Measurements from ENCODE around the gene PMEL.
"Not testable (repeated sequence)": the region's sequence is repeated elsewhere in the genome, so short reads cannot be mapped to it uniquely, and the experiment has no call there.

Gene PMEL

DNA sequence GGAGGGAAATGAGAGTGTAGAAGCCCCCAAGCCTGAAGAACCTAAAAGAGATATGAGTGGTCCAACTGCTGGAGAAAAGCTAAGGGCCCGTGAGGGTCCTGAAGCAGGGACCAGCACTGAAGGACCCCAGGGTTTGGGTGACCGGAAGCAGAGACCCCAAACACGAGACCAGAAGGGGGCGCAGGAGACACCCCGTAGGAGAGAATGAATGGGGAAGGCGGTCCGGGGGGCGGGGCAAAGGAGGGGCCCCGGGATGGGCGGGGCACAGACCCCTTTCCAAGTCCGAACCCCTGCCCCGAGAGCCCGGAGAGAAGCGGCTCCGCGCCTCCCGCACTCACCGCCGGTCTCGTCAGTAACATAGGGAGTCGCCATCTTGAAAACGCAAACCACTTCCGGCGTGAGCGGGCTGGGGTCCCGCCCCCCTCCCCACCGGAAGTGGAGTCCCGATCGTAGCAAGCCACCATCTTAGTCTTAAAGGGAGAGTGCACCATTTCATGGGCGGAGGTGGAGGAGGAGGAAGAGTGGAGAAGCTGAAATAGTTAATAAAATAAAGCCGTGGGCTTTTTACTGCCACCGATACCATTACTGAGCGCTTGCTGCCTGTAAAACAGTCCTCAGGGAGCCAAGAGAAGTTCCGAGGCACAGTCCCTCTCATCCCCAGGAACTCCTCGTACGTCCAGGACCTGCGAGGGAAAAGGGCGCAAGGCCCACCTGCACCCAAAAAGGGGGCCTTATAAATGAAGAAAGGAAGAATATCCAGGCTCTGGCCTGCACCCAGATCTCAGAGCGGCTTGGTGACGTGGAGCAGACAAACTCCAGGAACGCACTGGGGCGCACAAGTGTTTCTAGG is 38.9 kb downstream of the PMEL start:
- H3K27ac Mint-ChIP-seq = peak overlapping the region; percentile 100
- H3K27me3 Mint-ChIP-seq (ENCODE audit: low read depth) = no peaks in the 10 kb centered on the region
- no peaks in the 10 kb centered on the region for H3K9me3 Mint-ChIP-seq
- H3K4me1 Mint-ChIP-seq = peaks cover 48% of the 10 kb centered on the region
- H3K4me3 Mint-ChIP-seq = peak overlapping the region; percentile 98 to 100 (median 100)
- H3K36me3 Mint-ChIP-seq (ENCODE audit: low read depth) = peaks cover 18% of the 10 kb centered on the region
- peak; percentile 73 to 91 (median 76) for TF ChIP-seq CTCF (IDR thresholded peaks at IDR 0.05; ENCODE audit: unreplicated experiment in 3 of 3)

- H3K4me1 Mint-ChIP-seq = peaks cover 41% of the 10 kb centered on the region
- H3K4me3 Mint-ChIP-seq = peak overlapping the region; percentile 98 to 100 (median 100)
- H3K36me3 Mint-ChIP-seq (ENCODE audit: low read depth) = peaks cover 22% of the 10 kb centered on the region
- H3K27ac Mint-ChIP-seq = peak overlapping the region; percentile 100
- no peaks in the 10 kb centered on the region for H3K9me3 Mint-ChIP-seq
- TF ChIP-seq CTCF (IDR thresholded peaks at IDR 0.05; ENCODE audit: unreplicated experiment in 3 of 3) = no peak
- no peaks in the 10 kb centered on the region for H3K27me3 Mint-ChIP-seq (ENCODE audit: low read depth)
Measured at GRCh38 chr12:55925870-55926737, 39.7 kb downstream of the PMEL start.

DNA sequence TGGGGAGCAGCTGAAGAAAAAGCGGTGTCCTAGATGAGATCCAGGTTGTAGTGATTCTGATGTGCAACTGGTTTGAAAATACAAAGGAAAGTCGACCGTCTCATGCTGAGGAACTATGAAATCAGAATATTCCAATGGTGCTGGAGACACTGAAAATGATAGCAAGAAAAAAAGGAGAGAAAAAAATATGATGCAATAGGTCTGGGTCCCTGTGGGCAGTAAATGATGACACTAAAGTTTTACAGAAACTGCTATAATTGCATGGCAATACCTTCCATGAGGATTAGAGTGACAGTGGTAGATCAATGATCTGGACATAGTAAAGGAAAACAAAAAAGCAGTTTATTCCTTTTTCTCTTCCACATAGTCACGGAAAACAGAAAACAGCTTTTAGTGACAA is 40.5 kb downstream of the PMEL start:
- H3K27me3 Mint-ChIP-seq (ENCODE audit: low read depth) = no peaks in the 10 kb centered on the region
- peaks cover 34% of the 10 kb centered on the region for H3K4me1 Mint-ChIP-seq
- no peak for TF ChIP-seq CTCF (IDR thresholded peaks at IDR 0.05; ENCODE audit: unreplicated experiment in 3 of 3)
- peak overlapping the region; percentile 100 for H3K27ac Mint-ChIP-seq
- H3K36me3 Mint-ChIP-seq (ENCODE audit: low read depth) = peaks cover 22% of the 10 kb centered on the region
- peak overlapping the region; percentile 98 to 100 (median 100) for H3K4me3 Mint-ChIP-seq
- H3K9me3 Mint-ChIP-seq = no peaks in the 10 kb centered on the region

DNA sequence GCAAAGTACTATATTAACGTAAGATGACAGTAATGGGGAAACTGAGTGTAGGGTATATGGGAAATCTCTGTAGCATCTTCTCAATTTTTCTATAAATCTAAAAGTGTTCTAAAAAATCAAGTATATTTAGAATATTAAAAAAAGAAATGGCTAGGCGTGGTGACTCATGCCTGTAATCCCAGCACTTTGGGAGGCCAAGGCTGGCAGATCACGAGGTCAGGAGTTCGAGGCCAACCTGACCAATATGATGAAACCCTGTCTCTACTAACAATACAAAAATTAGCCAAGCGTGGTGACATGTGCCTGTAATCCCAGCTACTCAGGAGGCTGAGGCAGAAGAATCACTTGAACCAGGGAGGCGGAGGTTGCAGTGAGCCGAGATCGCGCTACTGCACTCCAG is 42.2 kb downstream of the PMEL start:
- Mint-ChIP-seq H3K4me1 (peaks cover 24% of the 10 kb centered on the region), H3K27ac (peak overlapping the region in 2 of 3 experiments; percentile 50 to 58), H3K36me3 (ENCODE audit: low read depth) (peaks cover 22% of the 10 kb centered on the region)
- H3K9me3 Mint-ChIP-seq; H3K4me3 Mint-ChIP-seq; H3K27me3 Mint-ChIP-seq (ENCODE audit: low read depth): not testable (repeated sequence)

DNA sequence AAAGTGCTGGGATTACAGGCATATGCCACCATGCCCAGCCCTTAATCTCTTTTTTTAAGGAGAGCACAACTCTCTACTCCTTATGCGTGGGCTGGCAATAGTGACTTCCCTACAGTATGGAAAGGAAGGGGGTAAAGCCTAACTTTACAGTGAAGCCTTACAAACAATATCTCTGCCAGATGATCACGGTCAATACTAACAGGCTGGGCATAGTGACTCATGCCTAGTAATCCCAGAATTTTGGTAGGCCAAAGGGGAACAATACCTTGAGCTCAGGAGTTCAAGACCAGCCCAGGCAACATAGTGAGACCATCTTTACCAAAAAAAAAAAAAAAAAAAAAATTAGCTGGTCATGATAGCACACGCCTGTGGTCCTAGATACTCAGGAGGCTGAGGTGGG is 43.7 kb downstream of the PMEL start:
- Mint-ChIP-seq H3K4me1 (peaks cover 21% of the 10 kb centered on the region), H3K9me3 (no peaks in the 10 kb centered on the region), H3K27ac (no peak overlapping the region), H3K4me3 (no peak overlapping the region), H3K36me3 (ENCODE audit: low read depth) (peaks cover 28% of the 10 kb centered on the region), H3K27me3 (ENCODE audit: low read depth) (no peaks in the 10 kb centered on the region)
- TF ChIP-seq CTCF (IDR thresholded peaks at IDR 0.05; ENCODE audit: unreplicated experiment in 3 of 3) = no peak

- peaks cover 32% of the 10 kb centered on the region for H3K36me3 Mint-ChIP-seq (ENCODE audit: low read depth)
- H3K27me3 Mint-ChIP-seq (ENCODE audit: low read depth); H3K4me3 Mint-ChIP-seq; H3K27ac Mint-ChIP-seq; H3K4me1 Mint-ChIP-seq; H3K9me3 Mint-ChIP-seq: not testable (repeated sequence)
Measured at GRCh38 chr12:55919032-55919431, 46.8 kb downstream of the PMEL start.

Measured in nephron (organoid).